Naive thymus-derived CD8-positive, alpha-beta T cell (primary cell): ENCODE results near the gene CPSF4L. TPM values are rescaled to one million over a fixed set of nuclear protein-coding genes. Genes with fewer than 3 reads are reported as not detected.

Source experiments
- ATAC-seq, 2 donors: fragments of 150-1000 bp; cut with Tn5 transposase in 1 of 2; sonication (Bioruptor Pico), chemical (Tn5 transposase) in 1 of 2; 1 replicate in 1 of 2; 2 replicates in 1 of 2; pipeline ENCODE4 v1.10.0; 2021; ENCODE audit warnings: mild to moderate bottlenecking in 2 of 2, moderate library complexity in 2 of 2
- POLR2A ChIA-PET: fragments of 350-600 bp; sonication (Branson Sonifier 250); formaldehyde crosslinking; loops from one replicate; lab custom pipeline; 2021; ENCODE audit warnings: antibody characterized with exemption; lab: Charles Lee
- DNase-seq, 10 donors: peaks; one replicate each; pipeline versions ENCODE4 v3.0.0 to v3.0.0-alpha.2; 2020 to 2022
- H3K27ac Mint-ChIP-seq, 10 donors: one replicate each; pipeline ENCODE4 v1.8.0; 2020 to 2022; ENCODE audit warnings: mild to moderate bottlenecking in 10 of 10, mixed read lengths in 10 of 10, moderate library complexity in 4 of 10, inconsistent platforms in 1 of 10
- H3K27me3 Mint-ChIP-seq, 5 donors: one replicate each; pipeline ENCODE4 v1.8.0; 2021 to 2022; ENCODE audit warnings: mixed read lengths in 5 of 5
- H3K36me3 Mint-ChIP-seq, 3 donors: one replicate each; pipeline ENCODE4 v1.8.0; 2020 to 2022; ENCODE audit warnings: mixed read lengths in 3 of 3, mild to moderate bottlenecking in 2 of 3, inconsistent platforms in 1 of 3
- H3K4me1 Mint-ChIP-seq, 4 donors: one replicate each; pipeline ENCODE4 v1.8.0; 2021 to 2022; ENCODE audit warnings: mixed read lengths in 4 of 4
- H3K4me3 Mint-ChIP-seq, 10 donors: one replicate each; pipeline ENCODE4 v1.8.0; 2020 to 2022; ENCODE audit warnings: mild to moderate bottlenecking in 10 of 10, mixed read lengths in 10 of 10, moderate library complexity in 6 of 10, inconsistent platforms in 1 of 10
- H3K9me3 Mint-ChIP-seq, 9 donors: one replicate each; pipeline ENCODE4 v1.8.0; 2020 to 2022; ENCODE audit warnings: mixed read lengths in 9 of 9, mild to moderate bottlenecking in 3 of 9, inconsistent platforms in 1 of 9, moderate library complexity in 1 of 9
- polyA plus RNA-seq, 3 donors: library from polyadenylated mRNA; unstranded; fragments of 300-500 nt; fragmentation: Illumina TruSeq; gene quantifications; one replicate each; pipeline ENCODE4 v1.2.3, GENCODE V29; 2021
- total RNA-seq, 8 experiments: library from RNA in 2 of 8; stranded (reverse) in 2 of 8; gene quantifications; one replicate each; pipeline ENCODE4 v1.2.3 and lab custom pipeline; 2021 to 2026

Gene CPSF4L
- total and polyA plus RNA-seq, 5 experiments from 2014 or later: not detected

GRCh38 chr17:73285916-73286862 is 24.5 kb upstream of the CPSF4L start:
- ATAC-seq: no peak
- H3K4me1 Mint-ChIP-seq: peaks cover 7 to 14% (median 10%) of the 10 kb centered on the region in 4 donors
- H3K27me3 Mint-ChIP-seq: peaks cover 0 to 24% (median 5%) of the 10 kb centered on the region in 5 donors
- peak overlapping the region in 1 of 10 donors; percentile 46 for H3K27ac Mint-ChIP-seq
- POLR2A ChIA-PET: interaction anchor here (1.0 kb wide), 1 partner anchor 54 kb away, joined by 3 read pairs; a partner anchor contains a TSS
- DNase-seq: no peak
- no peaks in the 10 kb centered on the region for H3K36me3 Mint-ChIP-seq
- H3K4me3 Mint-ChIP-seq: no peak overlapping the region
- H3K9me3 Mint-ChIP-seq: no peaks in the 10 kb centered on the region

GRCh38 chr17:73285603-73285908 is 23.9 kb upstream of the CPSF4L start:
- no peaks in the 10 kb centered on the region for H3K9me3 Mint-ChIP-seq
- no peak overlapping the region for H3K27ac Mint-ChIP-seq
- POLR2A ChIA-PET: no interaction called here
- no peak overlapping the region for H3K4me3 Mint-ChIP-seq
- peaks cover 3 to 8% (median 4%) of the 10 kb centered on the region in 4 donors for H3K4me1 Mint-ChIP-seq
- ATAC-seq (no peak), DNase-seq (no peak)
- H3K27me3 Mint-ChIP-seq: peaks cover 0 to 24% (median 5%) of the 10 kb centered on the region in 5 donors
- H3K36me3 Mint-ChIP-seq: no peaks in the 10 kb centered on the region

GRCh38 chr17:73284906-73285602 is 23.4 kb upstream of the CPSF4L start:
- Mint-ChIP-seq H3K9me3 (no peaks in the 10 kb centered on the region), H3K27me3 (peaks cover 0 to 19% (median 5%) of the 10 kb centered on the region in 5 donors), H3K36me3 (no peaks in the 10 kb centered on the region), H3K4me1 (peaks cover 0 to 3% (median 0%) of the 10 kb centered on the region in 4 donors), H3K27ac (no peak overlapping the region), H3K4me3 (no peak overlapping the region)
- POLR2A ChIA-PET: no interaction called here
- ATAC-seq (no peak), DNase-seq (no peak)

GRCh38 chr17:73284354-73284753 is 22.7 kb upstream of the CPSF4L start:
- Mint-ChIP-seq H3K36me3 (no peaks in the 10 kb centered on the region), H3K4me1 (peaks cover 0 to 3% (median 0%) of the 10 kb centered on the region in 4 donors)

GRCh38 chr17:73283841-73284282 is 22.2 kb upstream of the CPSF4L start:
- POLR2A ChIA-PET: no interaction called here
- Mint-ChIP-seq H3K27ac (no peak overlapping the region), H3K27me3 (peaks cover 0 to 10% (median 5%) of the 10 kb centered on the region in 5 donors), H3K4me1 (no peaks in the 10 kb centered on the region), H3K9me3 (no peaks in the 10 kb centered on the region), H3K36me3 (peaks cover 0 to 2% (median 0%) of the 10 kb centered on the region in 3 donors), H3K4me3 (no peak overlapping the region)
- no peak for ATAC-seq
- no peak for DNase-seq

More at GRCh38 chr17:73284354-73284753, 22.7 kb upstream of the CPSF4L start:
- Mint-ChIP-seq H3K9me3 (no peaks in the 10 kb centered on the region), H3K4me3 (no peak overlapping the region), H3K27ac (no peak overlapping the region), H3K27me3 (peaks cover 0 to 12% (median 5%) of the 10 kb centered on the region in 5 donors)
- DNase-seq (no peak), ATAC-seq (no peak)
- POLR2A ChIA-PET: no interaction called here

GRCh38 chr17:73283250-73283649 is 21.6 kb upstream of the CPSF4L start:
- POLR2A ChIA-PET: no interaction called here
- no peak for DNase-seq
- ATAC-seq: no peak
- no peaks in the 10 kb centered on the region for H3K4me1 Mint-ChIP-seq
- H3K36me3 Mint-ChIP-seq: peaks cover 0 to 2% (median 0%) of the 10 kb centered on the region in 3 donors
- H3K27me3 Mint-ChIP-seq: peaks cover 0 to 8% (median 3%) of the 10 kb centered on the region in 5 donors
- no peaks in the 10 kb centered on the region for H3K9me3 Mint-ChIP-seq
- H3K4me3 Mint-ChIP-seq: no peak overlapping the region
- H3K27ac Mint-ChIP-seq: no peak overlapping the region

- H3K4me3 Mint-ChIP-seq: no peak overlapping the region
- peaks cover 0 to 8% (median 2%) of the 10 kb centered on the region in 5 donors for H3K27me3 Mint-ChIP-seq
- DNase-seq (no peak), ATAC-seq (no peak)
- no peak overlapping the region for H3K27ac Mint-ChIP-seq
- POLR2A ChIA-PET: no interaction called here
- no peaks in the 10 kb centered on the region for H3K4me1 Mint-ChIP-seq
- peaks cover 0 to 2% (median 0%) of the 10 kb centered on the region in 3 donors for H3K36me3 Mint-ChIP-seq
- H3K9me3 Mint-ChIP-seq: no peaks in the 10 kb centered on the region
Measured at GRCh38 chr17:73282629-73283028, 20.9 kb upstream of the CPSF4L start.

- H3K27ac Mint-ChIP-seq: no peak overlapping the region
- peaks cover 0 to 7% (median 2%) of the 10 kb centered on the region in 5 donors for H3K27me3 Mint-ChIP-seq
- no peak overlapping the region for H3K4me3 Mint-ChIP-seq
- no peaks in the 10 kb centered on the region for H3K4me1 Mint-ChIP-seq
- DNase-seq: no peak
- peaks cover 0 to 2% (median 0%) of the 10 kb centered on the region in 3 donors for H3K36me3 Mint-ChIP-seq
- H3K9me3 Mint-ChIP-seq: no peaks in the 10 kb centered on the region
- POLR2A ChIA-PET: no interaction called here
- no peak for ATAC-seq
Measured at GRCh38 chr17:73281928-73282327, 20.2 kb upstream of the CPSF4L start.

- peaks cover 0 to 2% (median 0%) of the 10 kb centered on the region in 5 donors for H3K27me3 Mint-ChIP-seq
Measured at GRCh38 chr17:73280191-73280590, 18.5 kb upstream of the CPSF4L start.

GRCh38 chr17:73279704-73280103 is 18.0 kb upstream of the CPSF4L start:
- H3K27ac Mint-ChIP-seq: no peak overlapping the region

More at GRCh38 chr17:73280191-73280590, 18.5 kb upstream of the CPSF4L start:
- no peaks in the 10 kb centered on the region for H3K4me1 Mint-ChIP-seq
- DNase-seq (no peak), ATAC-seq (no peak)
- H3K4me3 Mint-ChIP-seq: no peak overlapping the region
- peaks cover 0 to 2% (median 0%) of the 10 kb centered on the region in 3 donors for H3K36me3 Mint-ChIP-seq
- H3K9me3 Mint-ChIP-seq: no peaks in the 10 kb centered on the region
- POLR2A ChIA-PET: no interaction called here
- no peak overlapping the region for H3K27ac Mint-ChIP-seq

GRCh38 chr17:73278465-73279453 is 17.1 kb upstream of the CPSF4L start:
- no peak overlapping the region for H3K4me3 Mint-ChIP-seq
- POLR2A ChIA-PET: no interaction called here
- ATAC-seq: no peak
- peaks cover 0 to 2% (median 0%) of the 10 kb centered on the region in 3 donors for H3K36me3 Mint-ChIP-seq
- H3K4me1 Mint-ChIP-seq: no peaks in the 10 kb centered on the region
- H3K9me3 Mint-ChIP-seq: no peaks in the 10 kb centered on the region
- DNase-seq: no peak
- H3K27ac Mint-ChIP-seq: no peak overlapping the region
- H3K27me3 Mint-ChIP-seq: peaks cover 0 to 4% (median 0%) of the 10 kb centered on the region in 5 donors

More at GRCh38 chr17:73279704-73280103, 18.0 kb upstream of the CPSF4L start:
- peaks cover 0 to 2% (median 0%) of the 10 kb centered on the region in 3 donors for H3K36me3 Mint-ChIP-seq
- no peak overlapping the region for H3K4me3 Mint-ChIP-seq
- peaks cover 0 to 2% (median 0%) of the 10 kb centered on the region in 5 donors for H3K27me3 Mint-ChIP-seq
- H3K4me1 Mint-ChIP-seq: no peaks in the 10 kb centered on the region
- ATAC-seq: no peak
- H3K9me3 Mint-ChIP-seq: no peaks in the 10 kb centered on the region
- POLR2A ChIA-PET: no interaction called here
- DNase-seq: no peak

GRCh38 chr17:73278049-73278464 is 16.4 kb upstream of the CPSF4L start:
- POLR2A ChIA-PET: no interaction called here
- ATAC-seq (no peak), DNase-seq (no peak)
- Mint-ChIP-seq H3K4me3 (no peak overlapping the region), H3K4me1 (no peaks in the 10 kb centered on the region), H3K27me3 (peaks cover 0 to 4% (median 0%) of the 10 kb centered on the region in 5 donors), H3K27ac (no peak overlapping the region), H3K9me3 (no peaks in the 10 kb centered on the region), H3K36me3 (peaks cover 0 to 2% (median 0%) of the 10 kb centered on the region in 3 donors)
